ENCODE results near the gene EML6. TPM values are rescaled to one million over a fixed set of nuclear protein-coding genes. Genes with fewer than 3 reads are reported as not detected.
"Not testable (repeated sequence)": the region's sequence is repeated elsewhere in the genome, so short reads cannot be mapped to it uniquely, and the experiment has no call there.

Gene EML6
- total and polyA plus RNA-seq, 5 experiments from 2014 or later, result 0.03 to 3.3 (median 1.4) TPM; not detected in 2

GRCh38 chr2:54691445-54692135 is 31.9 kb upstream of the EML6 start:
- H3K4me1 Mint-ChIP-seq, result peaks cover 0 to 5% (median 0%) of the 10 kb centered on the region in 4 donors
- H3K27me3 Mint-ChIP-seq, result peaks cover 0 to 33% (median 6%) of the 10 kb centered on the region in 5 donors
- DNase-seq (no peak), ATAC-seq (no peak)
- H3K27ac Mint-ChIP-seq, result no peak overlapping the region
- no peaks in the 10 kb centered on the region for H3K36me3 Mint-ChIP-seq
- no peaks in the 10 kb centered on the region for H3K9me3 Mint-ChIP-seq
- no peak overlapping the region for H3K4me3 Mint-ChIP-seq
- POLR2A ChIA-PET, result no interaction called here

- Mint-ChIP-seq H3K4me1 (peaks cover 0 to 4% (median 0%) of the 10 kb centered on the region in 4 donors), H3K27ac (no peak overlapping the region), H3K27me3 (peaks cover 0 to 33% (median 5%) of the 10 kb centered on the region in 5 donors), H3K9me3 (no peaks in the 10 kb centered on the region), H3K36me3 (no peaks in the 10 kb centered on the region), H3K4me3 (no peak overlapping the region)
- DNase-seq (no peak), ATAC-seq (no peak)
- POLR2A ChIA-PET, result no interaction called here
These were observed 30.9 kb upstream of the EML6 start for GRCh38 chr2:54692556-54692955.

- no peak overlapping the region for H3K27ac Mint-ChIP-seq
These were observed 28.1 kb upstream of the EML6 start for GRCh38 chr2:54695378-54695777.

GRCh38 chr2:54697934-54698333 is 25.5 kb upstream of the EML6 start:
- DNase-seq (no peak), ATAC-seq (no peak)
- H3K4me1 Mint-ChIP-seq, result no peaks in the 10 kb centered on the region
- no peak overlapping the region for H3K4me3 Mint-ChIP-seq
- no peaks in the 10 kb centered on the region for H3K36me3 Mint-ChIP-seq
- peaks cover 0 to 9% (median 5%) of the 10 kb centered on the region in 5 donors for H3K27me3 Mint-ChIP-seq
- H3K27ac Mint-ChIP-seq, result no peak overlapping the region
- H3K9me3 Mint-ChIP-seq, result no peaks in the 10 kb centered on the region
- POLR2A ChIA-PET, result no interaction called here

More at GRCh38 chr2:54695378-54695777, 28.1 kb upstream of the EML6 start:
- no peaks in the 10 kb centered on the region for H3K4me1 Mint-ChIP-seq
- ATAC-seq (no peak), DNase-seq (no peak)
- POLR2A ChIA-PET, result no interaction called here
- no peak overlapping the region for H3K4me3 Mint-ChIP-seq
- H3K36me3 Mint-ChIP-seq, result no peaks in the 10 kb centered on the region
- no peaks in the 10 kb centered on the region for H3K9me3 Mint-ChIP-seq
- H3K27me3 Mint-ChIP-seq, result peaks cover 0 to 9% (median 5%) of the 10 kb centered on the region in 5 donors

GRCh38 chr2:54698926-54699325 is 24.5 kb upstream of the EML6 start:
- H3K36me3 Mint-ChIP-seq, ATAC-seq, H3K4me1 Mint-ChIP-seq, H3K27ac Mint-ChIP-seq, H3K27me3 Mint-ChIP-seq, H3K4me3 Mint-ChIP-seq, POLR2A ChIA-PET, H3K9me3 Mint-ChIP-seq, DNase-seq: not testable (repeated sequence)

GRCh38 chr2:54699665-54700064 is 23.8 kb upstream of the EML6 start:
- H3K4me3 Mint-ChIP-seq, result no peak overlapping the region
- no peaks in the 10 kb centered on the region for H3K36me3 Mint-ChIP-seq
- ATAC-seq (no peak), DNase-seq (no peak)
- no peaks in the 10 kb centered on the region for H3K9me3 Mint-ChIP-seq
- no peak overlapping the region for H3K27ac Mint-ChIP-seq
- POLR2A ChIA-PET, result no interaction called here
- H3K4me1 Mint-ChIP-seq, result no peaks in the 10 kb centered on the region
- H3K27me3 Mint-ChIP-seq, result peaks cover 0 to 9% (median 5%) of the 10 kb centered on the region in 5 donors

- H3K27me3 Mint-ChIP-seq, result peaks cover 0 to 9% (median 2%) of the 10 kb centered on the region in 5 donors
- no peaks in the 10 kb centered on the region for H3K9me3 Mint-ChIP-seq
- POLR2A ChIA-PET, result no interaction called here
- H3K4me3 Mint-ChIP-seq, result no peak overlapping the region
- ATAC-seq (no peak), DNase-seq (no peak)
- H3K27ac Mint-ChIP-seq, result no peak overlapping the region
- no peaks in the 10 kb centered on the region for H3K4me1 Mint-ChIP-seq
- no peaks in the 10 kb centered on the region for H3K36me3 Mint-ChIP-seq
These were observed 22.4 kb upstream of the EML6 start for GRCh38 chr2:54701029-54701428.

- POLR2A ChIA-PET, result interaction anchor here (1.7 to 2.4 kb wide), 2 partner anchors 181 to 597 kb away, joined by 4 to 10 read pairs; no protein-coding TSS in a partner anchor
These were observed 19.2 kb upstream of the EML6 start for GRCh38 chr2:54704238-54704637.

GRCh38 chr2:54704688-54705605 is 18.5 kb upstream of the EML6 start:
- POLR2A ChIA-PET, result interaction anchor here (0.7 to 2.4 kb wide), 3 partner anchors 143 to 598 kb away, joined by 4 to 10 read pairs (median 4); no protein-coding TSS in a partner anchor
- Mint-ChIP-seq H3K36me3 (no peaks in the 10 kb centered on the region), H3K9me3 (no peaks in the 10 kb centered on the region), H3K4me1 (peaks cover 0 to 14% (median 4%) of the 10 kb centered on the region in 4 donors), H3K27me3 (peaks cover 0 to 17% (median 8%) of the 10 kb centered on the region in 5 donors), H3K4me3 (no peak overlapping the region), H3K27ac (no peak overlapping the region)
- ATAC-seq (peak; percentile 36 to 56), DNase-seq (peak in 3 of 10 donors; percentile 54 to 67 (median 62))

More at GRCh38 chr2:54704238-54704637, 19.2 kb upstream of the EML6 start:
- Mint-ChIP-seq H3K27ac (no peak overlapping the region), H3K27me3 (peaks cover 0 to 14% (median 3%) of the 10 kb centered on the region in 5 donors), H3K36me3 (no peaks in the 10 kb centered on the region), H3K9me3 (no peaks in the 10 kb centered on the region), H3K4me3 (no peak overlapping the region), H3K4me1 (peaks cover 0 to 8% (median 2%) of the 10 kb centered on the region in 4 donors)
- DNase-seq (no peak), ATAC-seq (no peak)

- POLR2A ChIA-PET, result no interaction called here
- peaks cover 2 to 14% (median 5%) of the 10 kb centered on the region in 4 donors for H3K4me1 Mint-ChIP-seq
- no peaks in the 10 kb centered on the region for H3K9me3 Mint-ChIP-seq
- DNase-seq (no peak), ATAC-seq (no peak)
- H3K36me3 Mint-ChIP-seq, result no peaks in the 10 kb centered on the region
- H3K27ac Mint-ChIP-seq, result no peak overlapping the region
- no peak overlapping the region for H3K4me3 Mint-ChIP-seq
- peaks cover 4 to 21% (median 16%) of the 10 kb centered on the region in 5 donors for H3K27me3 Mint-ChIP-seq
These were observed 16.8 kb upstream of the EML6 start for GRCh38 chr2:54706622-54707021.

GRCh38 chr2:54708584-54709335 is 14.7 kb upstream of the EML6 start:
- H3K4me1 Mint-ChIP-seq, result peaks cover 2 to 14% (median 5%) of the 10 kb centered on the region in 4 donors
- no peak overlapping the region for H3K27ac Mint-ChIP-seq
- DNase-seq (peak in 7 of 10 donors; percentile 1 to 37 (median 23)), ATAC-seq (peak; percentile 69 to 78)
- H3K36me3 Mint-ChIP-seq, result no peaks in the 10 kb centered on the region
- peak overlapping the region; percentile 59 to 86 (median 73) for H3K4me3 Mint-ChIP-seq
- H3K27me3 Mint-ChIP-seq, result peaks cover 4 to 23% (median 16%) of the 10 kb centered on the region in 5 donors
- POLR2A ChIA-PET, result interaction anchor here (0.6 kb wide), 1 partner anchor 302 kb away, joined by 3 read pairs; no protein-coding TSS in a partner anchor
- no peaks in the 10 kb centered on the region for H3K9me3 Mint-ChIP-seq

GRCh38 chr2:54709336-54709809 is 14.1 kb upstream of the EML6 start:
- POLR2A ChIA-PET, result interaction anchor here (0.6 kb wide), 1 partner anchor 301 kb away, joined by 3 read pairs; no protein-coding TSS in a partner anchor
- Mint-ChIP-seq H3K4me1 (peaks cover 2 to 14% (median 5%) of the 10 kb centered on the region in 4 donors), H3K27ac (no peak overlapping the region), H3K9me3 (no peaks in the 10 kb centered on the region), H3K27me3 (peaks cover 4 to 23% (median 16%) of the 10 kb centered on the region in 5 donors), H3K4me3 (peak overlapping the region; percentile 54 to 86 (median 68)), H3K36me3 (no peaks in the 10 kb centered on the region)
- ATAC-seq (peak; percentile 47 to 55), DNase-seq (peak in 4 of 10 donors; percentile 6 to 60 (median 10))
